Measurements from ENCODE around the gene DUSP15.
"Not testable (repeated sequence)": the region's sequence is repeated elsewhere in the genome, so short reads cannot be mapped to it uniquely, and the experiment has no call there.

Gene DUSP15

GRCh38 chr20:31815408-31816188 lies 54.7 kb downstream of the DUSP15 start:
- TF ChIP-seq CTCF (IDR thresholded peaks at IDR 0.05; ENCODE audit: insufficient read depth, low read length, poor library complexity, severe bottlenecking) (no peak), EZH2phosphoT487 (conservative IDR thresholded peaks at IDR 0.05; ENCODE audit: low read length) (no peak)
- Histone ChIP-seq H3K36me3 (ENCODE audit: low read length) (no peaks in the 10 kb centered on the region), H2AFZ (ENCODE audit: low read depth, low read length, severe bottlenecking) (no peak overlapping the region), H3K9me3 (ENCODE audit: insufficient read depth, low read length) (no peaks in the 10 kb centered on the region), H4K20me1 (ENCODE audit: low read depth, low read length) (no peaks in the 10 kb centered on the region), H3K9ac (ENCODE audit: low read length) (no peak overlapping the region), H3K4me2 (ENCODE audit: low read depth, low read length, poor library complexity, severe bottlenecking) (no peak overlapping the region), H3K27me3 (ENCODE audit: low read length) (no peaks in the 10 kb centered on the region), H3K9me2 (replicated peaks; ENCODE audit: insufficient read depth, low read length) (no peaks in the 10 kb centered on the region), H3K79me2 (ENCODE audit: insufficient read depth, low read length) (no peaks in the 10 kb centered on the region), H3F3A (ENCODE audit: insufficient read depth) (no peaks in the 10 kb centered on the region), H3K27ac (ENCODE audit: low read depth, low read length) (no peak overlapping the region), H3K4me3 (ENCODE audit: insufficient read depth, low read length, poor library complexity, severe bottlenecking) (no peak overlapping the region)

GRCh38 chr20:31814142-31814541 lies 56.2 kb downstream of the DUSP15 start:
- H3K36me3 ChIP-seq (ENCODE audit: low read length); H3K9me3 ChIP-seq (ENCODE audit: insufficient read depth, low read length); H3K27me3 ChIP-seq (ENCODE audit: low read length); H3F3A ChIP-seq (ENCODE audit: insufficient read depth); H3K4me2 ChIP-seq (ENCODE audit: low read depth, low read length, poor library complexity, severe bottlenecking); H3K9me2 ChIP-seq (replicated peaks; ENCODE audit: insufficient read depth, low read length); H2AFZ ChIP-seq (ENCODE audit: low read depth, low read length, severe bottlenecking); H3K79me2 ChIP-seq (ENCODE audit: insufficient read depth, low read length); H4K20me1 ChIP-seq (ENCODE audit: low read depth, low read length); H3K4me3 ChIP-seq (ENCODE audit: insufficient read depth, low read length, poor library complexity, severe bottlenecking); H3K9ac ChIP-seq (ENCODE audit: low read length); H3K27ac ChIP-seq (ENCODE audit: low read depth, low read length): not testable (repeated sequence)

DNA sequence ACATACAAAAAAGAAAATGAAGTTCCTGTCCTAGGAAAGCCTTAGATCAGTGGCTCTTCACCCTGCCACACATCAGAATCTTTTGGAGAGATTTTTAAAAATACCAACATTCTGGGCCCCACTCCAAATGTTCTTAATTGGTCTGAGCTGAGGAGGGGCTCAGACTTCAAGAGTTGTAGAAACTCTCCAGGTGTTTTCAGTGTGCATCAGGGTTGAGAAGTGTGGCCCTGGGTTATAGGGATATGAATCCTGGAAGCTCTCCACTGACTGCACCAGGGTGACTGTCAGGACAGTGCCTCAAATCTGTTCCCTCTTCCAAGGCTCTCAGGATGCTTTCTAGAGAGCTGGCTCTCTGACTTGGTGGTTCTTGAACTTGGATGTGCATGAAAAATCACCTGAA lies 56.7 kb downstream of the DUSP15 start:
- Histone ChIP-seq H3F3A (ENCODE audit: insufficient read depth) (peaks cover 3% of the 10 kb centered on the region; the same call in 1 of the 2 replicates), H3K4me3 (ENCODE audit: insufficient read depth, low read length, poor library complexity, severe bottlenecking) (no peak overlapping the region), H3K79me2 (ENCODE audit: insufficient read depth, low read length) (no peaks in the 10 kb centered on the region), H3K9ac (ENCODE audit: low read length) (no peak overlapping the region), H3K4me2 (ENCODE audit: low read depth, low read length, poor library complexity, severe bottlenecking) (no peak overlapping the region), H2AFZ (ENCODE audit: low read depth, low read length, severe bottlenecking) (no peak overlapping the region), H3K9me2 (replicated peaks; ENCODE audit: insufficient read depth, low read length) (no peaks in the 10 kb centered on the region), H3K9me3 (ENCODE audit: insufficient read depth, low read length) (no peaks in the 10 kb centered on the region), H4K20me1 (ENCODE audit: low read depth, low read length) (no peaks in the 10 kb centered on the region), H3K27me3 (ENCODE audit: low read length) (no peaks in the 10 kb centered on the region), H3K27ac (ENCODE audit: low read depth, low read length) (no peak overlapping the region), H3K36me3 (ENCODE audit: low read length) (no peaks in the 10 kb centered on the region)
- TF ChIP-seq EZH2phosphoT487 (conservative IDR thresholded peaks at IDR 0.05; ENCODE audit: low read length), result no peak
- TF ChIP-seq CTCF (IDR thresholded peaks at IDR 0.05; ENCODE audit: insufficient read depth, low read length, poor library complexity, severe bottlenecking), result no peak

Data from SU-DHL-6 (cell line).